Measurements from ENCODE around the gene PATE1. TPM values are rescaled to one million over a fixed set of nuclear protein-coding genes. Genes with fewer than 3 reads are reported as not detected.

Gene PATE1
- polyA plus RNA-seq: not detected in 2 replicates
- polyA minus RNA-seq: not detected in 2 replicates

- no peaks in the 10 kb centered on the region for H3K27me3 ChIP-seq (ENCODE audit: insufficient read depth, low read depth, low read length)
- H3K4me3 ChIP-seq (ENCODE audit: low read length): no peak within 1 kb of the TSS
- H3K4me2 ChIP-seq (ENCODE audit: low read length): no peak within 1 kb of the TSS
- H3F3A ChIP-seq (ENCODE audit: insufficient read depth, low read length, poor library complexity, severe bottlenecking): no peaks in the 10 kb centered on the region
- no peaks in the 10 kb centered on the region for H3K9me3 ChIP-seq (ENCODE audit: low read length)
- no peak within 1 kb of the TSS for H3K27ac ChIP-seq (ENCODE audit: low read length)
- H4K20me1 ChIP-seq (ENCODE audit: insufficient read depth): no peaks in the 10 kb centered on the region
- H2AFZ ChIP-seq (ENCODE audit: low read depth, low read length): no peak within 1 kb of the TSS
- TF ChIP-seq SMC3 (conservative IDR thresholded peaks at IDR 0.05; ENCODE audit: poor library complexity) (no peak), EZH2 (IDR thresholded peaks at IDR 0.05; ENCODE audit: borderline replicate concordance, insufficient read depth, low read length, poor library complexity, severe bottlenecking) (no peak), POLR2AphosphoS5 (IDR thresholded peaks at IDR 0.05) (no peak), RAD21 (conservative IDR thresholded peaks at IDR 0.05) (no peak), EP300 (conservative IDR thresholded peaks at IDR 0.05; ENCODE audit: poor library complexity, severe bottlenecking) (no peak), TAF1 (IDR thresholded peaks at IDR 0.05; ENCODE audit: low read depth) (no peak), MXI1 (conservative IDR thresholded peaks at IDR 0.05; ENCODE audit: poor library complexity, severe bottlenecking) (no peak)
- TF ChIP-seq, protein P1, sequence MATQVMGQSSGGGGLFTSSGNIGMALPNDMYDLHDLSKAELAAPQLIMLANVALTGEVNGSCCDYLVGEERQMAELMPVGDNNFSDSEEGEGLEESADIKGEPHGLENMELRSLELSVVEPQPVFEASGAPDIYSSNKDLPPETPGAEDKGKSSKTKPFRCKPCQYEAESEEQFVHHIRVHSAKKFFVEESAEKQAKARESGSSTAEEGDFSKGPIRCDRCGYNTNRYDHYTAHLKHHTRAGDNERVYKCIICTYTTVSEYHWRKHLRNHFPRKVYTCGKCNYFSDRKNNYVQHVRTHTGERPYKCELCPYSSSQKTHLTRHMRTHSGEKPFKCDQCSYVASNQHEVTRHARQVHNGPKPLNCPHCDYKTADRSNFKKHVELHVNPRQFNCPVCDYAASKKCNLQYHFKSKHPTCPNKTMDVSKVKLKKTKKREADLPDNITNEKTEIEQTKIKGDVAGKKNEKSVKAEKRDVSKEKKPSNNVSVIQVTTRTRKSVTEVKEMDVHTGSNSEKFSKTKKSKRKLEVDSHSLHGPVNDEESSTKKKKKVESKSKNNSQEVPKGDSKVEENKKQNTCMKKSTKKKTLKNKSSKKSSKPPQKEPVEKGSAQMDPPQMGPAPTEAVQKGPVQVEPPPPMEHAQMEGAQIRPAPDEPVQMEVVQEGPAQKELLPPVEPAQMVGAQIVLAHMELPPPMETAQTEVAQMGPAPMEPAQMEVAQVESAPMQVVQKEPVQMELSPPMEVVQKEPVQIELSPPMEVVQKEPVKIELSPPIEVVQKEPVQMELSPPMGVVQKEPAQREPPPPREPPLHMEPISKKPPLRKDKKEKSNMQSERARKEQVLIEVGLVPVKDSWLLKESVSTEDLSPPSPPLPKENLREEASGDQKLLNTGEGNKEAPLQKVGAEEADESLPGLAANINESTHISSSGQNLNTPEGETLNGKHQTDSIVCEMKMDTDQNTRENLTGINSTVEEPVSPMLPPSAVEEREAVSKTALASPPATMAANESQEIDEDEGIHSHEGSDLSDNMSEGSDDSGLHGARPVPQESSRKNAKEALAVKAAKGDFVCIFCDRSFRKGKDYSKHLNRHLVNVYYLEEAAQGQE (IDR thresholded peaks at IDR 0.05; ENCODE audit: borderline replicate concordance): no peak
- TF ChIP-seq, protein P2, sequence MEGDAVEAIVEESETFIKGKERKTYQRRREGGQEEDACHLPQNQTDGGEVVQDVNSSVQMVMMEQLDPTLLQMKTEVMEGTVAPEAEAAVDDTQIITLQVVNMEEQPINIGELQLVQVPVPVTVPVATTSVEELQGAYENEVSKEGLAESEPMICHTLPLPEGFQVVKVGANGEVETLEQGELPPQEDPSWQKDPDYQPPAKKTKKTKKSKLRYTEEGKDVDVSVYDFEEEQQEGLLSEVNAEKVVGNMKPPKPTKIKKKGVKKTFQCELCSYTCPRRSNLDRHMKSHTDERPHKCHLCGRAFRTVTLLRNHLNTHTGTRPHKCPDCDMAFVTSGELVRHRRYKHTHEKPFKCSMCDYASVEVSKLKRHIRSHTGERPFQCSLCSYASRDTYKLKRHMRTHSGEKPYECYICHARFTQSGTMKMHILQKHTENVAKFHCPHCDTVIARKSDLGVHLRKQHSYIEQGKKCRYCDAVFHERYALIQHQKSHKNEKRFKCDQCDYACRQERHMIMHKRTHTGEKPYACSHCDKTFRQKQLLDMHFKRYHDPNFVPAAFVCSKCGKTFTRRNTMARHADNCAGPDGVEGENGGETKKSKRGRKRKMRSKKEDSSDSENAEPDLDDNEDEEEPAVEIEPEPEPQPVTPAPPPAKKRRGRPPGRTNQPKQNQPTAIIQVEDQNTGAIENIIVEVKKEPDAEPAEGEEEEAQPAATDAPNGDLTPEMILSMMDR (IDR thresholded peaks at IDR 0.05; ENCODE audit: poor library complexity, severe bottlenecking): no peak
- no peaks in the 10 kb centered on the region for H3K36me3 ChIP-seq (ENCODE audit: insufficient read depth, low read length)
- H3K9ac ChIP-seq (ENCODE audit: low read length): no peak within 1 kb of the TSS
- H3K9me2 ChIP-seq (ENCODE audit: insufficient read depth, low read length): no peaks in the 10 kb centered on the region
- H3K79me2 ChIP-seq (replicated peaks; ENCODE audit: insufficient read depth, low read length): no peaks in the 10 kb centered on the region
Measured at GRCh38 chr11:125745979-125746378, at the start of gene PATE1. Gene PATE1 (plus strand): TSS chr11:125746279. CDS start chr11:125746305, 26 bp downstream.

GRCh38 chr11:125701018-125701610, 45.0 kb upstream of the PATE1 start:
- Histone ChIP-seq H3F3A (ENCODE audit: insufficient read depth, low read length, poor library complexity, severe bottlenecking) (no peaks in the 10 kb centered on the region), H3K9me2 (ENCODE audit: insufficient read depth, low read length) (no peaks in the 10 kb centered on the region), H3K4me3 (ENCODE audit: low read length) (no peak overlapping the region), H3K9me3 (ENCODE audit: low read length) (no peaks in the 10 kb centered on the region), H3K4me2 (ENCODE audit: low read length) (no peak overlapping the region), H3K79me2 (replicated peaks; ENCODE audit: insufficient read depth, low read length) (no peaks in the 10 kb centered on the region), H3K27me3 (ENCODE audit: insufficient read depth, low read depth, low read length) (no peaks in the 10 kb centered on the region), H2AFZ (ENCODE audit: low read depth, low read length) (no peak overlapping the region), H3K36me3 (ENCODE audit: insufficient read depth, low read length) (no peaks in the 10 kb centered on the region), H3K27ac (ENCODE audit: low read length) (no peak overlapping the region), H3K9ac (ENCODE audit: low read length) (no peak overlapping the region), H4K20me1 (ENCODE audit: insufficient read depth) (no peaks in the 10 kb centered on the region)
- no peak for TF ChIP-seq EZH2 (IDR thresholded peaks at IDR 0.05; ENCODE audit: borderline replicate concordance, insufficient read depth, low read length, poor library complexity, severe bottlenecking)
- no peak for TF ChIP-seq MXI1 (conservative IDR thresholded peaks at IDR 0.05; ENCODE audit: poor library complexity, severe bottlenecking)
- no peak for TF ChIP-seq SMC3 (conservative IDR thresholded peaks at IDR 0.05; ENCODE audit: poor library complexity)
- TF ChIP-seq, protein P2 (IDR thresholded peaks at IDR 0.05; ENCODE audit: poor library complexity, severe bottlenecking): no peak
- no peak for TF ChIP-seq POLR2AphosphoS5 (IDR thresholded peaks at IDR 0.05)
- TF ChIP-seq RAD21 (conservative IDR thresholded peaks at IDR 0.05): no peak
- no peak for TF ChIP-seq TAF1 (IDR thresholded peaks at IDR 0.05; ENCODE audit: low read depth)
- TF ChIP-seq, protein P1 (IDR thresholded peaks at IDR 0.05; ENCODE audit: borderline replicate concordance): no peak
- TF ChIP-seq EP300 (conservative IDR thresholded peaks at IDR 0.05; ENCODE audit: poor library complexity, severe bottlenecking): no peak

Data from neural cell (in vitro differentiated cells).